Fibroblast of lung (primary cell): ENCODE data around the gene CCNJL. TPM values are rescaled to one million over a fixed set of nuclear protein-coding genes. Genes with fewer than 3 reads are reported as not detected.

Experiments
- DNase-seq, 2 donors: peaks; one replicate each; pipeline versions ENCODE4 v3.0.0 to v3.0.0-alpha.2; 2010; ENCODE audit warnings: low read depth in 2 of 2
- H2AFZ ChIP-seq: 2 replicates; pipeline ENCODE4 v1.5.1; 2012; ENCODE audit warnings: low read length, control low read depth, inconsistent platforms
- H3K27ac ChIP-seq: 2 replicates; pipeline ENCODE4 v1.5.1; 2011; ENCODE audit warnings: low read length, control low read depth; ENCODE audit not compliant: insufficient read depth
- H3K27me3 ChIP-seq: 2 replicates; pipeline ENCODE4 v1.5.1; 2011; ENCODE audit warnings: mild to moderate bottlenecking, low read length; ENCODE audit not compliant: control insufficient read depth, insufficient read depth
- H3K36me3 ChIP-seq: 2 replicates; pipeline ENCODE4 v1.5.1; 2011; ENCODE audit warnings: low read length; ENCODE audit not compliant: control insufficient read depth, insufficient read depth
- H3K4me1 ChIP-seq: 2 replicates; pipeline ENCODE4 v1.5.1; 2011; ENCODE audit warnings: low read length; ENCODE audit not compliant: control insufficient read depth, insufficient read depth; ENCODE audit errors: extremely low read depth
- H3K4me2 ChIP-seq: 2 replicates; pipeline ENCODE4 v1.5.1; 2011; ENCODE audit warnings: low read length, control low read depth; ENCODE audit not compliant: insufficient read depth; ENCODE audit errors: extremely low read depth
- H3K4me3 ChIP-seq, 4 experiments: fragments of 200-600 bp in 1 of 4; sonication (generic) in 1 of 4; replicated peaks in 1 of 4; 2 replicates each; pipeline ENCODE4 v1.5.1; 2011 to 2016; ENCODE audit warnings: low read length in 4 of 4, low read depth in 3 of 4, mild to moderate bottlenecking in 3 of 4, control low read depth in 2 of 4, inconsistent platforms in 1 of 4, mixed read lengths in 1 of 4; ENCODE audit not compliant: insufficient read depth in 1 of 4; ENCODE audit errors: control extremely low read depth in 1 of 4
- H3K79me2 ChIP-seq: 2 replicates; pipeline ENCODE4 v1.5.1; 2012; ENCODE audit warnings: mild to moderate bottlenecking, low read length, inconsistent platforms; ENCODE audit not compliant: control insufficient read depth, insufficient read depth
- H3K9ac ChIP-seq: 2 replicates; pipeline ENCODE4 v1.5.1; 2011; ENCODE audit warnings: mild to moderate bottlenecking, low read length, control low read depth; ENCODE audit not compliant: insufficient read depth
- H3K9me3 ChIP-seq: 2 replicates; pipeline ENCODE4 v1.5.1; 2012; ENCODE audit warnings: low read depth, low read length; ENCODE audit not compliant: control insufficient read depth, insufficient read depth
- H4K20me1 ChIP-seq: 2 replicates; pipeline ENCODE4 v1.5.1; 2011; ENCODE audit warnings: low read length; ENCODE audit not compliant: control insufficient read depth, insufficient read depth; ENCODE audit errors: extremely low read depth
- EZH2 ChIP-seq: IDR thresholded peaks from 2 replicates; pipeline ENCODE4 v1.5.1; 2012; ENCODE audit warnings: low read length, control low read depth, mild to moderate bottlenecking; ENCODE audit errors: missing control alignments
- polyA plus RNA-seq, 2 donors: library from polyadenylated mRNA; depleted of rRNA in 1 of 2; stranded (reverse) in 1 of 2; unstranded in 1 of 2; fragments of >200 nt; gene quantifications; 2 replicates each; pipeline ENCODE4 v1.2.1, GENCODE V29; 2011 to 2012; ENCODE audit warnings: missing spikeins in 1 of 2
- total RNA-seq: library from RNA; depleted of rRNA; stranded (reverse); fragments of >200 nt; gene quantifications from 2 replicates; pipeline ENCODE4 v1.2.1, GENCODE V29; 2014
- TF ChIP-seq, protein P1 (sequence below), 2 donors: IDR thresholded peaks in 1 of 2; conservative IDR thresholded peaks in 1 of 2; 1 replicate in 1 of 2; 2 replicates in 1 of 2; pipeline ENCODE4 v1.5.1; 2011 to 2012; ENCODE audit warnings: low read length in 2 of 2, control low read depth in 1 of 2, inconsistent platforms in 1 of 2, low read depth in 1 of 2, mild to moderate bottlenecking in 1 of 2

CCNJL gene
- total and polyA plus RNA-seq, 2 donors (not counting 1 experiment from before 2014, with no cell fraction given) = 0.73 TPM; not detected in 1

DNA sequence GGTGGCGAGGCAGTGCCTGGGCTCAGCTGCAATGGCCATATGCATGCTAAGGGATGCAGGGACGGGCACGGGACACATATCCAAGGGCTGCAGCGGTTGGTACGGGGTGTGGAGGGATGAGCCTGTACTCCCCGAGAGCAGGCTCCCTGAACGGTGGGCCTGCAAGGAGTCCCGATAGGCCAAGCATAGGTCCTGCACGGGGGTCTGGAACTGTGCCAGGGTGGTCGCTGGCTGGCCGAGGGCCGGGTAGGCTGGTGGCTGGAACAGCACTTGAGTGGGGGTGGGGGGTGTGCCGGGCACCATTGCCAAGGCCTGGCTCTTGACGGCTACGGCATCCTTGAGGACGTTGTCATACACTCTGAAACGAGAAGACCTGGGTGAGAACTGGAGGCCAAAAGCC is 58.9 kb downstream of the CCNJL start:
- no peaks in the 10 kb centered on the region for H3K27me3 ChIP-seq
- no peak for DNase-seq

DNA sequence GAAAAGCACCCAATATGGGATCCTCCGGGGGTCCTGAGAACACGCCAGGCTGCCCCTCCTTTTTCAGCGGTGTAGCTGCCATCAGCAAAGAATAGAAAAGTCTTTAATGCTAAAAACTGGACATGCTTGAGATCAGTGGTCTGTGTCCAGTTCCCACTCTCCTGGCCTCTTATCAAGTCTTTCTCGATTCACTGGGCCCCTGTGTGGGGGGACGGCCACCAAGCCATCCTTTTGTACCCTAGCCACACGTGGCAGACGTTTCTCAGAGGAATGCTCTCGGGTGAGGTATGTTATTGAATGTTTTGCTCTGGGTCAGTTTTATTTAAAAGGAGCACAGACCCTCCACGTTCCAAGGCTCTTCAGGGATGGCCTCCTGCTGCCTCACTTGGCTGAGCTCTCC is 59.4 kb downstream of the CCNJL start:
- Histone ChIP-seq H3K4me2 (no peak overlapping the region), H3K79me2 (no peaks in the 10 kb centered on the region), H3K27ac (no peak overlapping the region), H2AFZ (no peak overlapping the region), H4K20me1 (no peaks in the 10 kb centered on the region), H3K4me1 (no peaks in the 10 kb centered on the region), H3K36me3 (no peaks in the 10 kb centered on the region), H3K27me3 (no peaks in the 10 kb centered on the region), H3K9me3 (no peaks in the 10 kb centered on the region), H3K9ac (no peak overlapping the region), H3K4me3 (no peak overlapping the region)
- no peak for TF ChIP-seq EZH2
- TF ChIP-seq, protein P1, sequence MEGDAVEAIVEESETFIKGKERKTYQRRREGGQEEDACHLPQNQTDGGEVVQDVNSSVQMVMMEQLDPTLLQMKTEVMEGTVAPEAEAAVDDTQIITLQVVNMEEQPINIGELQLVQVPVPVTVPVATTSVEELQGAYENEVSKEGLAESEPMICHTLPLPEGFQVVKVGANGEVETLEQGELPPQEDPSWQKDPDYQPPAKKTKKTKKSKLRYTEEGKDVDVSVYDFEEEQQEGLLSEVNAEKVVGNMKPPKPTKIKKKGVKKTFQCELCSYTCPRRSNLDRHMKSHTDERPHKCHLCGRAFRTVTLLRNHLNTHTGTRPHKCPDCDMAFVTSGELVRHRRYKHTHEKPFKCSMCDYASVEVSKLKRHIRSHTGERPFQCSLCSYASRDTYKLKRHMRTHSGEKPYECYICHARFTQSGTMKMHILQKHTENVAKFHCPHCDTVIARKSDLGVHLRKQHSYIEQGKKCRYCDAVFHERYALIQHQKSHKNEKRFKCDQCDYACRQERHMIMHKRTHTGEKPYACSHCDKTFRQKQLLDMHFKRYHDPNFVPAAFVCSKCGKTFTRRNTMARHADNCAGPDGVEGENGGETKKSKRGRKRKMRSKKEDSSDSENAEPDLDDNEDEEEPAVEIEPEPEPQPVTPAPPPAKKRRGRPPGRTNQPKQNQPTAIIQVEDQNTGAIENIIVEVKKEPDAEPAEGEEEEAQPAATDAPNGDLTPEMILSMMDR (conservative IDR thresholded peaks at IDR 0.05 in 1 of 2, IDR thresholded peaks at IDR 0.05 in 1 of 2; ENCODE audit: low read depth in 1 of 2, low read length in 2 of 2) = no peak
- DNase-seq = no peak

More for the DNA sequence above, 58.9 kb downstream of the CCNJL start:
- no peak overlapping the region for H3K4me3 ChIP-seq
- no peak overlapping the region for H3K9ac ChIP-seq
- H3K27ac ChIP-seq = no peak overlapping the region
- no peak overlapping the region for H3K4me2 ChIP-seq
- no peak overlapping the region for H2AFZ ChIP-seq
- H3K4me1 ChIP-seq = no peaks in the 10 kb centered on the region
- no peaks in the 10 kb centered on the region for H3K9me3 ChIP-seq
- H3K36me3 ChIP-seq = no peaks in the 10 kb centered on the region
- TF ChIP-seq, protein P1 (conservative IDR thresholded peaks at IDR 0.05 in 1 of 2, IDR thresholded peaks at IDR 0.05 in 1 of 2; ENCODE audit: low read depth in 1 of 2, low read length in 2 of 2) = no peak
- no peaks in the 10 kb centered on the region for H4K20me1 ChIP-seq
- H3K79me2 ChIP-seq = no peaks in the 10 kb centered on the region

DNA sequence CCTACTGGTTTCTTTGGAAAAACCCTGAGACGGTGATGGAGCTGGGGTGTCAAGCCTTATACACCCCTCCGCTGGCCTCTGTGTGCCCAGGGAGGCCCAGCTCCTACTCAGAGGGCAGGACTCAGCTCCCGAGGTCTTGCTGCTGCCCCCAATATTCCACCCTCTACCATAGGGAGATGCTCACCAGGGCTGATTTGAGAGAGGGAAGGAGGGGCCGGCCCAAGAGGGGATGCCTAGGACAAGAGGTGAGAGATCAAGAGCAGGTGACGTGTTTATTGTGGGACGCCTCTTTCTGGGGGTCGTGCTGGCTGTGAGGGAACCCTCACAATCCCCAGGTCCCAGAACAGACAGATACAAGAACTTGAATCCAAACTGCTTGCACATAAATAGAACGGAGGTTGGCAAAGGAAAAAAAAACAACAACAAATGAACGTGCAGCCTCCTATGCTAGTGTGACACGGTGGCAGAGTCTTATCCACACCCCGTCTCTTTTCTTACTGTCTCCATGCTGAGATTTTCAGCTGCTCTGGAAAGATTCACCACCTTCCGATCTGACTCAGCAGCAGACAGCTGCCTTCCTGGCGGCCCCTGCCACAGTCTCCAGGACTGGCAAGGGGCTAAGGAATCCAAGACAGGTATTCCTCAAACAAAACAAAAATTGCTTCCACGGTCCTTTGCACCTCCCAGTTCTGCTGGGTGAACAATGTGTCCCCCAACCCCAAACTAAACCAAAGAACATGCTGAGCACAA is 60.8 kb downstream of the CCNJL start:
- no peaks in the 10 kb centered on the region for H4K20me1 ChIP-seq
- TF ChIP-seq EZH2 = no peak
- TF ChIP-seq, protein P1 (conservative IDR thresholded peaks at IDR 0.05 in 1 of 2, IDR thresholded peaks at IDR 0.05 in 1 of 2; ENCODE audit: low read depth in 1 of 2, low read length in 2 of 2) = no peak
- H3K9me3 ChIP-seq = no peaks in the 10 kb centered on the region
- no peaks in the 10 kb centered on the region for H3K4me1 ChIP-seq
- DNase-seq = no peak
- H3K27me3 ChIP-seq = no peaks in the 10 kb centered on the region
- H3K9ac ChIP-seq = no peak overlapping the region
- no peaks in the 10 kb centered on the region for H3K79me2 ChIP-seq
- no peak overlapping the region for H3K27ac ChIP-seq
- no peak overlapping the region for H2AFZ ChIP-seq
- no peak overlapping the region for H3K4me3 ChIP-seq
- H3K36me3 ChIP-seq = no peaks in the 10 kb centered on the region
- H3K4me2 ChIP-seq = no peak overlapping the region
